Gastrocnemius medialis (tissue), 4 donors: ENCODE data around the gene CASQ2. TPM values are rescaled to one million over a fixed set of nuclear protein-coding genes. Genes with fewer than 3 reads are reported as not detected.

Source experiments
- ATAC-seq, 2 donors: fragments of 150-250 bp; one replicate each; pipeline ENCODE4 v1.9.1; 2016
- DNase-seq, 2 donors: peaks; one replicate each; pipeline ENCODE4 v3.0.0-alpha.2; 2019
- H3K27ac ChIP-seq, 4 donors: fragments of 200-600 bp; sonication (generic); 1 replicate in 1 of 4; 2 replicates in 3 of 4; pipeline ENCODE4 v1.5.1; 2016 to 2018; ENCODE audit warnings: mild to moderate bottlenecking in 2 of 4, moderate library complexity in 1 of 4
- H3K27me3 ChIP-seq, 3 donors: fragments of 200-600 bp; sonication (generic) in 2 of 3; 1 replicate in 1 of 3; 2 replicates in 2 of 3; pipeline versions ENCODE4 v1.5.1 to v1.6.0; 2016 to 2019; ENCODE audit warnings: mild to moderate bottlenecking in 1 of 3, moderate library complexity in 1 of 3
- H3K36me3 ChIP-seq, 2 donors: fragments of 200-600 bp; sonication (generic) in 1 of 2; one replicate each; pipeline ENCODE4 v1.5.1; 2017 to 2018
- H3K4me1 ChIP-seq, 2 donors: fragments of 200-600 bp; sonication (generic) in 1 of 2; one replicate each; pipeline ENCODE4 v1.5.1; 2016 to 2017; ENCODE audit warnings: mild to moderate bottlenecking in 2 of 2
- H3K4me3 ChIP-seq, 4 donors: fragments of 200-600 bp; sonication (generic) in 3 of 4; 1 replicate in 1 of 4; 2 replicates in 3 of 4; pipeline ENCODE4 v1.5.1; 2016 to 2019; ENCODE audit warnings: mild to moderate bottlenecking in 2 of 4
- H3K9me3 ChIP-seq, 3 donors: fragments of 200-600 bp; sonication (generic) in 2 of 3; 1 replicate in 1 of 3; 2 replicates in 2 of 3; pipeline ENCODE4 v1.5.1; 2016 to 2019
- POLR2A ChIP-seq, 2 donors: fragments of 450-650 bp; IDR thresholded peaks; one replicate each; pipeline ENCODE4 v1.6.1; 2017; ENCODE audit warnings: antibody characterized with exemption in 2 of 2, mild to moderate bottlenecking in 2 of 2, moderate library complexity in 2 of 2
- in situ Hi-C, 4 donors: fragments of 200-750 bp; cut with MboI; loops; one replicate each; pipeline versions ENCODE4 v1.15.0 to v1.8.0; 2017; ENCODE audit warnings: low sequenced_read_pairs in 4 of 4
- intact Hi-C: fragments of 100-400 bp; cut with DNase I; formaldehyde crosslinking; loops from one replicate; pipeline ENCODE4 v1.15.1; 2023; ENCODE audit warnings: low total_unique reads
- total RNA-seq, 4 donors: library from RNA; depleted of rRNA; stranded (reverse); fragments of >200 nt; gene quantifications; one replicate each; pipeline versions ENCODE4 v1.1.0 to v1.2.3, GENCODE V29; 2016
- TF ChIP-seq, protein P1 (sequence below), 5 experiments: fragments of 450-650 bp in 3 of 5; fragments of 200-600 bp in 2 of 5; sonication (generic) in 2 of 5; IDR thresholded peaks in 4 of 5; conservative IDR thresholded peaks in 1 of 5; 1 replicate in 4 of 5; 2 replicates in 1 of 5; pipeline ENCODE4 v1.5.1; 2016 to 2019; ENCODE audit warnings: antibody characterized with exemption in 5 of 5, mild to moderate bottlenecking in 3 of 5, moderate library complexity in 3 of 5

The CASQ2 gene
- total RNA-seq, 4 donors from 2014 or later, result 16.5 to 207 (median 83.2) TPM

DNA sequence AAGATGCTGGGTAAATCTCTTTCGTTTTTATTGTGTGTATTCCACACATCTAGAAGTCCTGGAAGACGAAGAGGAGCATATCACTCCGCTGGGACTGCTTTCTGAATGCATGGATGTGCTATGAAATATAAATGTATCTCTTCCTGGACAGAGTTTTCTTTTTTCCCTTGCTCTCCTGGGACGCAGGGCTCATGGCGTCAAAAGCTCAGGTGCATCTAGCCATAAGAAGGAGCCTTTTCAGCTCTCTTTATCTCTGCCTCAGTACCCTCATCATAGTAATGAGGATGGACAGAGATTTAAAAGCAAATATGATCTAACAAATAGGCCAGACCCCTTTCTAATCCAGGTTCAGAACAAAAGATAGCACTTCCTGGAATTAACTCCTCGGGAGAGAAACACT, 27.5 kb upstream of the CASQ2 start:
- no peaks in the 10 kb centered on the region for H3K4me1 ChIP-seq
- DNase-seq (no peak), ATAC-seq (no peak)
- H3K4me3 ChIP-seq, result no peak overlapping the region
- intact Hi-C loops, result no loop called here
- H3K36me3 ChIP-seq, result no peaks in the 10 kb centered on the region
- in situ Hi-C loops, result no loop called here
- no peak overlapping the region for H3K27ac ChIP-seq
- no peak for TF ChIP-seq POLR2A (IDR thresholded peaks at IDR 0.05)
- TF ChIP-seq, protein P1, sequence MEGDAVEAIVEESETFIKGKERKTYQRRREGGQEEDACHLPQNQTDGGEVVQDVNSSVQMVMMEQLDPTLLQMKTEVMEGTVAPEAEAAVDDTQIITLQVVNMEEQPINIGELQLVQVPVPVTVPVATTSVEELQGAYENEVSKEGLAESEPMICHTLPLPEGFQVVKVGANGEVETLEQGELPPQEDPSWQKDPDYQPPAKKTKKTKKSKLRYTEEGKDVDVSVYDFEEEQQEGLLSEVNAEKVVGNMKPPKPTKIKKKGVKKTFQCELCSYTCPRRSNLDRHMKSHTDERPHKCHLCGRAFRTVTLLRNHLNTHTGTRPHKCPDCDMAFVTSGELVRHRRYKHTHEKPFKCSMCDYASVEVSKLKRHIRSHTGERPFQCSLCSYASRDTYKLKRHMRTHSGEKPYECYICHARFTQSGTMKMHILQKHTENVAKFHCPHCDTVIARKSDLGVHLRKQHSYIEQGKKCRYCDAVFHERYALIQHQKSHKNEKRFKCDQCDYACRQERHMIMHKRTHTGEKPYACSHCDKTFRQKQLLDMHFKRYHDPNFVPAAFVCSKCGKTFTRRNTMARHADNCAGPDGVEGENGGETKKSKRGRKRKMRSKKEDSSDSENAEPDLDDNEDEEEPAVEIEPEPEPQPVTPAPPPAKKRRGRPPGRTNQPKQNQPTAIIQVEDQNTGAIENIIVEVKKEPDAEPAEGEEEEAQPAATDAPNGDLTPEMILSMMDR (IDR thresholded peaks at IDR 0.05 in 4 of 5, conservative IDR thresholded peaks at IDR 0.05 in 1 of 5), result no peak
- no peaks in the 10 kb centered on the region for H3K9me3 ChIP-seq
- H3K27me3 ChIP-seq, result peaks cover 0 to 13% (median 5%) of the 10 kb centered on the region in 3 donors

DNA sequence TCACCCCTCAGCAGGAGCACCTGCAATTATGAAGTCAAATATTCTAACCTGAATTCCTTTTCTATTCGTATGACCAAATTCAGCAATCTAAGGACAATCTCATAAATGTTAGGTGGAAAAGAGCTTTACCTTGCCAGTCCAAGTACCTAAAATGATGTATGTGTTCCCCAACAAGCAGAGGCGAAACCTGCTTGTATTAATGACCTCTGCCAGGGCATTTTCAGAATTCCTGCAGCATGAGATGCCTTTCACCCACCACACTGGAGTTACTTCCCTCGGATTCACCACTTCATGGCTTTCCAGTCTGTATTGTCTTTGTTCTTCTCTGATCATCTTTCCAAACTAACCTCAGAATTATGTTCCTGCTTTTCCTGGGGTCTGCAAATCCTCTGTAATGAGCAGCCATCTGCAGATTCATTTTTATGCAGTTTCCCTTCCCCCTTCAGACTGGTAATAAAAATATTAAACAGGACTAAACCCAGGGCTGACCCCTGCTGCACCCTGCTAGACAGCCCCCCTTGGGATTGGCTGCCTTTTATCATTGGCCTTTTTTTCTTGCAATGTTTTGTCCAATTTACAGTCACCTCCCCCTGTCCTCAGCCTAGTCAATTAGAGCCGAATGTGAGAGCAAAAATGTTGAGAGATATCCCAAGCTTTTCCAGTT, 26.6 kb upstream of the CASQ2 start:
- Histone ChIP-seq H3K9me3 (no peaks in the 10 kb centered on the region), H3K4me3 (no peak overlapping the region), H3K36me3 (no peaks in the 10 kb centered on the region), H3K27me3 (peaks cover 0 to 13% (median 5%) of the 10 kb centered on the region in 3 donors), H3K4me1 (no peaks in the 10 kb centered on the region), H3K27ac (no peak overlapping the region)
- no peak for ATAC-seq
- in situ Hi-C loops, result no loop called here
- no peak for DNase-seq
- intact Hi-C loops, result no loop called here
- TF ChIP-seq POLR2A (IDR thresholded peaks at IDR 0.05), result no peak

DNA sequence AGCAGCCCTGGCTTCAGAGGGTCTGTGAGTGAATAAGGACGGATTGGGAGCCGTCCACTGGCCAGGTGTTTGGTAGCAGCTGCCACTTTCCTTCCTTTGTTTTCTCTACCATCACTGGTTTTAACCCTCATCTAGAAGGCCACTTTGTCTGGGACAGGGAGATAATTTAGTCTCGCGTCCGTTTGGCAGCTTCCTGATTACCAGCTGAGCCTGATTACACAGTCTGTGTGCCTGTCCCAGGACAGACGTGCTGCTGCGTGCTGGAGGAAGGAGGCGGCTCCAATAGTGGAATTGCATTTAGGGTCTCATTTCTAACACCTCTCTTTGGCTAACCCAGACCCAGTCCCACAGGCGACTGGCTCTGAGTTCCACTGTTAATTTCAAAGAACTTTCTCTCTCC, 24.6 kb upstream of the CASQ2 start:
- Histone ChIP-seq H3K36me3 (no peaks in the 10 kb centered on the region), H3K4me1 (no peaks in the 10 kb centered on the region), H3K9me3 (no peaks in the 10 kb centered on the region), H3K27ac (no peak overlapping the region), H3K27me3 (peaks cover 0 to 13% (median 5%) of the 10 kb centered on the region in 3 donors), H3K4me3 (no peak overlapping the region)
- ATAC-seq (no peak), DNase-seq (no peak)
- TF ChIP-seq POLR2A (IDR thresholded peaks at IDR 0.05), result no peak
- TF ChIP-seq, protein P1 (IDR thresholded peaks at IDR 0.05 in 4 of 5, conservative IDR thresholded peaks at IDR 0.05 in 1 of 5), result no peak
- in situ Hi-C loops, result no loop called here
- intact Hi-C loops, result no loop called here

DNA sequence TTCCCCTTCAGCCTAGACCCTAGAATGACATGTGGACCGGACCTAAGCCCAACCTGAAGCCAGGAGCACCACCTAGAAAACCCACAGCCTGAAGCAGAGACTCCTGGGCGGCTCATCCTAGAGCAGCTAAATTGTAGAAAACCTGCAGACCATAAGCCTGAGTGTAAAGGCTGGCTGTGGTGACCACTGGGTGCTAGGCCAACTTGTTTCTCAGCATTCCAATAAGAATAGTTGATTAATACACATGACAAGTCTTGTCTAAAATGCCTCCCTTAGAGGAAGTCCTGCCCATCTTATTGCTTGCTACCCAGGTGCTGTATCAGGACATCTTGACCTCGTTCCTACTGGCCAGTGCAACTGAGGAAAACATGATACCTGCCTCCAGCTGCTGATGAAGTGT, 23.3 kb upstream of the CASQ2 start:
- DNase-seq (no peak), ATAC-seq (no peak)
- H3K4me1 ChIP-seq, result no peaks in the 10 kb centered on the region
- H3K9me3 ChIP-seq, result no peaks in the 10 kb centered on the region
- H3K27me3 ChIP-seq, result peaks cover 0 to 13% (median 8%) of the 10 kb centered on the region in 3 donors
- intact Hi-C loops, result no loop called here
- no peaks in the 10 kb centered on the region for H3K36me3 ChIP-seq
- H3K4me3 ChIP-seq, result no peak overlapping the region
- in situ Hi-C loops, result no loop called here
- no peak for TF ChIP-seq POLR2A (IDR thresholded peaks at IDR 0.05)
- H3K27ac ChIP-seq, result no peak overlapping the region

DNA sequence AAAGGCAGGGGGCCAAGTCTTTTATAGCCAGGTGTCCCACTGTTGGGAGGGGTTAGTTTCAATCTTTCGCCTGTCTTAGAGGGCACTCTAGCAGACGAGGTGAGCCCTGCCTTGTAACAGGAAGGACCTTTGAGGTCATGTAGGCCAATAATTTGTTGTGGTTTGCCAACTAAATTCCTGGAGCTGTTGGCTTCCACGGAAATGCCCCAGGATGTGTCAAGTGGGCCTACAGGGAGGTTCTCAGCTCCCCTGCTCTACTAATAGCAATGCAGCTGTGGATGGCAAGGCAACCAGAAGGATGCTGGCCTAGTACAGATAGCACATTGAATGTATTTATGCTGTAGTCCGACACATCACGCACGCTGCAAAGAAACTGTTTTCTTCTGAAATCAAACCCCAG, 22.3 kb upstream of the CASQ2 start:
- in situ Hi-C loops (no loop called here), intact Hi-C loops (no loop called here)
- Histone ChIP-seq H3K27me3 (peaks cover 0 to 9% (median 8%) of the 10 kb centered on the region in 3 donors), H3K4me1 (no peaks in the 10 kb centered on the region), H3K9me3 (no peaks in the 10 kb centered on the region), H3K36me3 (no peaks in the 10 kb centered on the region), H3K4me3 (no peak overlapping the region), H3K27ac (no peak overlapping the region)
- DNase-seq (no peak), ATAC-seq (no peak)
- TF ChIP-seq POLR2A (IDR thresholded peaks at IDR 0.05), result no peak
- TF ChIP-seq, protein P1 (IDR thresholded peaks at IDR 0.05 in 4 of 5, conservative IDR thresholded peaks at IDR 0.05 in 1 of 5), result no peak

DNA sequence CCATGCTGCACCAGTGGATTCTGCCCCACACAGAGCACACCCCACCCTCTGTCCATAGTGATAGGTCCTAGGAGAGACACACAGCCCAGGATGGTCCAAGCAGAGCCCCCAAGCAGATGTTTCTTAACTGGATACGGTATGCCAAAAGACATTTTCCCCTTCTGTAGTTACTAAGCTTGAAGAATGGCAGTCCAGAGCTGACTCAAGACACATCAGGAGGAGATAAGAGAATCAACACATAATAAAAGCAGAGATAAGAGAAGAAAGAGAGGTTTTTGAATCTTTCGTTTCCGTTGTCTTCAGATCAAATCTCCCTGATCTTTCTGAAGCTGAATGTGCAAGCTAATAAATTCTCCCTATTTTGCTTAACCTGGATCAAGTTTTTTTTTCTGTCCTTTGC, 21.8 kb upstream of the CASQ2 start:
- ATAC-seq (no peak), DNase-seq (no peak)
- H3K36me3 ChIP-seq, result no peaks in the 10 kb centered on the region
- peaks cover 0 to 8% (median 7%) of the 10 kb centered on the region in 3 donors for H3K27me3 ChIP-seq
- in situ Hi-C loops, result no loop called here
- intact Hi-C loops, result no loop called here
- no peaks in the 10 kb centered on the region for H3K4me1 ChIP-seq
- H3K27ac ChIP-seq, result no peak overlapping the region
- H3K4me3 ChIP-seq, result no peak overlapping the region
- TF ChIP-seq, protein P1 (IDR thresholded peaks at IDR 0.05 in 4 of 5, conservative IDR thresholded peaks at IDR 0.05 in 1 of 5), result no peak
- TF ChIP-seq POLR2A (IDR thresholded peaks at IDR 0.05), result no peak
- H3K9me3 ChIP-seq, result no peaks in the 10 kb centered on the region
